GM21723 (cell line): ENCODE results near the gene SP140.
"Not testable (repeated sequence)": the region's sequence is repeated elsewhere in the genome, so short reads cannot be mapped to it uniquely, and the experiment has no call there.

ENCODE experiments used
- ATAC-seq: cut with Tn5 transposase; IDR thresholded peaks from one replicate; pipeline ENCODE4 v1.9.1; 2021; ENCODE audit warnings: mild to moderate bottlenecking, moderate library complexity; ENCODE audit not compliant: unreplicated experiment

SP140 gene

DNA sequence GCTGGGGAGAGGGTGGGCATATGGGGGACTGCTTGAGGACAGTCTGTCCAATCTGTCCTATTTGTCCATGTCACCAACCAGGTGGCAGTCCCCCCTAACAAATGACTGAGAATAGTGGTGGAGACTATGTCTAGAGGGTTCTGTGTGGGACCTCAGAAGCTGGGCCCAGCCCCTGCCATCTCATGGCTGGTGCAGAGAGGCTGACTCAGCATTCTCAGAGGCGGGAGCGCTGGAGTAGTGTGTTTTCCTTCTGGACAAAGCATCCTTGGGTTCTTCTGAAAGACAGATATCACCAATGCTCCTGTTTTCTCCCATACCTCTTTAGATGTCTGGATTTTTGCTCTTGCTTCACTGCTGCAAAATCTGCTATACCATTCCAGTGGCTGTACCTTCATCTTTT is 57.4 kb downstream of the SP140 start:
- no peak for ATAC-seq

- ATAC-seq: no peak
Measured at GRCh38 chr2:230286048-230286447, 60.5 kb downstream of the SP140 start.

DNA sequence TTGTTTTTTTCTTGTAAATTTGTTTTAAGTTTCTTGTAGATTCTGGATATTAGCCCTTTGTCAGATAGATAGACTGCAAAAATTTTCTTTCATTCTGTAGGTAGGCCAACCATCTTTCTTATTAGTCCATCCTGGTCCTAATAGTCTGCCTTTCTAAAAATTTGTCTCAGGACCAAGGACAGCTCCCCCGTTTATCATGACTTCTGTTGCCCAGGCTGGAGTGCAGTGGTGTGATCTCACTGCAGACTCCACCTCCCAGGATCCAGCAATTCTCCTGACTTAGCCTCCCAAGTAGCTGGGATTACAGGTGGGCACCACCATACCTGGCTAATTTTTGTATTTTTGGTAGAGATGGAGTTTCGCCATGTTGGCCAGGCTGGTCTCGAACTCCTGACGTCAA is 63.8 kb downstream of the SP140 start:
- ATAC-seq: not testable (repeated sequence)

DNA sequence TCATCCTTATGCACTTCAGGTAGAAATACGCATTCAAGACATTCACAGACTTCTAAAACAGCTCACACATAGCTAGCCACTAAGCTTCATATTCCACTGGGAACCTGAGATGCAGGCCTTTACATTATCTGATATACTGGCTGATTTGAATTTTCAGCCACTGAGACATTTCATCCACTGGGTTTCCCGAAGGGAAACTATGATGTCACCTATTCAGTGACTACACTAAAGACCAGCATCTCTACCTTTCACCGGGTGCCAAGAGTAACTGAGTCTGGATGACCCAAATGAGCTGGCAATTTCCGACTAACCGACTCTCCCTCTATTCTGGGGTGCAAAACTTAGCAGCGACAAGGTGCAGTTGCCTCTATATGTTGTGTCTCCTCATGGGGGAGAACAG is 69.7 kb downstream of the SP140 start:
- ATAC-seq: no peak

GRCh38 chr2:230296917-230297316 is 71.4 kb downstream of the SP140 start:
- no peak for ATAC-seq

GRCh38 chr2:230299618-230300017 is 74.1 kb downstream of the SP140 start:
- no peak for ATAC-seq

GRCh38 chr2:230305416-230306275 is 80.1 kb downstream of the SP140 start:
- ATAC-seq: no peak

DNA sequence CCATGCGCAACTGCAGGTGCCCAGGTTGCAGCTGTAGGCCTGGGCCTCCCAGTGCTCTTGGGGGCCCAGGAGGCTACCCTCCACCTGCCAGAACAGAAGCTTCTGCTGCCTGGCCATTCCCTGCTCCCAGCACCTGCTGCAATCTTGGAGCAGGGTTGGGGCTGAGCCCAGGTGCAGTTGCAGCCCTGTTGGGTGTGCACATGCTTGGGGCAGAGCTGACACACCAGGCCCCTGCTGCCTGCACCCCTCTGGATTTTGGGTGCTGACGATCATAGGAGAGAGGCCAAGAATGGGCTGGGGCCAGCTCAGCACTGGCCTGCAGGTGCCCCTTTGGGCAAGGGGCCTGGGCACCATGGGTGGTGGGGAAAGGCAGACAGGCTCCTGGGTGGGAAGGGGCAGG is 80.9 kb downstream of the SP140 start:
- no peak for ATAC-seq

DNA sequence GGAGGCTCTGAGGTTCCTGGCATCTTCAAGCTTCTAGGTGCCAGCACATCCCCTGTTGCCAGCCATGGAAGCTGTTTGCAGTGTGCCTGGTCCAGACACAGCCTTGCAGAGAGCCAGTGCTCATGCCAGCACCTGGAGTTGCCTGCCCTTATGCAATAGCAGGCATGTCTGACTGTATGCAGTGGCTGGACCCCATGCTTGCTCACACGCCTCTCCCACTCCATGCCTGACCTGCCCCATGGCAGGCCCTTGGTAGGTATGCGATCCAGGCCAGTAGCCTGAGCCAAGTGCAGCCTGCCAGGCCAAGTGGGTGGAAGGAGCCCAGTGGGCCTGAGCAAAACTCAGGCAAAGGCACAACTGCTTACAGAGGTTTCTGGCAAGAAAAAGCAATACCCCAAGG is 81.9 kb downstream of the SP140 start:
- ATAC-seq: no peak

DNA sequence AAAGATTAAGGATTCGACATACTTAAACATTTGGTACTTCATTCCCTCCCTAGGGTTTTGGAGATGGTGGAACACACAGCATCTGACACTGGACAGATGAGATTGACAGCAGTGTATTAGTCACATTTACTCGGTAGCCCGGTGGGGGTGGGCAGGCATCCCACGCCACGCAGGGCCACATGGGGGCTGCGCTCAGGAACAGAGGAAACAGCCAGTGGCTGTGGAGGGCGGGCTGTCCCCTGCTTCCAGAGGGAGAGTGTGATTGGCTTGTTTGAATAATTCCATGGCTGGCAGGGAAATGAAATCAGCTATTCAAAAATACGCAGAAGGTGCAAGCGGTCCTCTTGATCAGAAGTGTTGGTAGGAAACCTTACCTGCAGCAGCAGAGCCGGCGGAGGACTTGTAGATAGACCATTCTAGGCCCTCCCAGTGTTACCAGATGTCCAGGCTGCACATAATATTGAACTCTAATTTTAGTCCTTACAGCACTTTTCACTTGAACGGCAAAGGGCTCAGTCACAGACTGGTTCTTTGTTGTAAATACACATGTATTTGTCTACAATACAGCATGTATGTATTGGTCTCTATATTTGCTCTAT is 83.0 kb downstream of the SP140 start:
- ATAC-seq: no peak

GRCh38 chr2:230310792-230311191 is 85.3 kb downstream of the SP140 start:
- not testable (repeated sequence) for ATAC-seq

DNA sequence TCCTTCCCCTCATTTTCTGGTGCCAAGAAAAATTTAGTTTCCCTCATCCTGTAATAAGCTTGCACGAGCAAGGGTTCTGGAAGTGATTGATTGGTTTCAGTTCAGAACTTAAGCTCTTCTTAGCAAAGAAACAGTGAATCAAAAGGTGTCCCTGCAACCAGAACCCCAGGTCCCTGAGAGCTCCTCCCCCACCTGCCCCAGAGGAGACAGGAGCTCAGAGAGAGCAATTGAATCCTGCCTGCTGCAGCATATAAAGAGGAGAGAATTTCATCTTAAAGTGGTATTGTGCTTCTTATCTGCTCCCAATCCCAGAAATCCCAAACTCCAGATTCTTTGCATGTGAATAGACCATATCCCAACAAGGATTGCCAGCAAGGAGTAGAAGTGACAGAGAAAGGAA is 86.1 kb downstream of the SP140 start:
- ATAC-seq: not testable (repeated sequence)

DNA sequence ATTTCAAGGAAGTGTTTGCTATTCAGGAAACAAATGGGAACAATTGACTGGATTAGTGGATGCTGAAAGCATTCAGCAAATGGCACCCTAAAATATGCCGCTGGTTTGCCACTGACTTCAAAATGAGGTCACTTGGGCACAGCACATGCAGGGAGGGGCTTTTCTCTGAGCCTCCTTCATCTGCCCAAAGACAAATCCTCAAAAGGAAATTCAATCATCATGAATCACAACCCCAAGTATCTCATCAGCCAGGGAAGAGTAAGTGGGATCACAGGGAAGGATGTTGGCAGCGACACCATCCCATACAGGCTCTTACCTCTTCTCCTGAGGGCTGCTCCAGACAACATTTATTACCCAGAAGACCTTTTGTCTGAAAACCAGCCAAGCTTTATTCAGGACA is 87.1 kb downstream of the SP140 start:
- no peak for ATAC-seq

DNA sequence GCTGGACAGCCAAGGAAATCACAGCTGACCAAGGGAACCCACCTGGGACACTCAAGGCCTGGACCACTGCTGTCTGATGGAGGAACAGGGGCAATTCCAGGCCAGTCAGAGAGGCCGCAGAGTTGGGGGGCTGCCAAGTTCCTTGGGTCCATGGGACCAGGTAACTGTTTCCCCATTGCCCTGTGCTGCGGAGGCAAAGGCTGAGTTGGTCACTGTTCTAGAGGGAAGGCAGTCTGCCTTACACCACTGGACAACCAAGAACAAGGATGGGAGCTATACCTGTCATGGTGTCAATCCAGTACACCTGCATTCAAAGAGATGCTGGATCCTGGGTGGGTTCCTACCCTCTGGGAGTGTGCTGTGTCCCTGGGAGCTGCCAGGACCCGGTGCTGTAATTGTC is 91.8 kb downstream of the SP140 start:
- ATAC-seq: no peak

GRCh38 chr2:230318190-230319121 is 92.9 kb downstream of the SP140 start:
- ATAC-seq: peak; percentile 59

GRCh38 chr2:230319211-230319862 is 93.8 kb downstream of the SP140 start:
- ATAC-seq: peak; percentile 74

- ATAC-seq: no peak
Measured at GRCh38 chr2:230321031-230321430, 95.5 kb downstream of the SP140 start.

GRCh38 chr2:230322561-230323384 is 97.2 kb downstream of the SP140 start:
- no peak for ATAC-seq

DNA sequence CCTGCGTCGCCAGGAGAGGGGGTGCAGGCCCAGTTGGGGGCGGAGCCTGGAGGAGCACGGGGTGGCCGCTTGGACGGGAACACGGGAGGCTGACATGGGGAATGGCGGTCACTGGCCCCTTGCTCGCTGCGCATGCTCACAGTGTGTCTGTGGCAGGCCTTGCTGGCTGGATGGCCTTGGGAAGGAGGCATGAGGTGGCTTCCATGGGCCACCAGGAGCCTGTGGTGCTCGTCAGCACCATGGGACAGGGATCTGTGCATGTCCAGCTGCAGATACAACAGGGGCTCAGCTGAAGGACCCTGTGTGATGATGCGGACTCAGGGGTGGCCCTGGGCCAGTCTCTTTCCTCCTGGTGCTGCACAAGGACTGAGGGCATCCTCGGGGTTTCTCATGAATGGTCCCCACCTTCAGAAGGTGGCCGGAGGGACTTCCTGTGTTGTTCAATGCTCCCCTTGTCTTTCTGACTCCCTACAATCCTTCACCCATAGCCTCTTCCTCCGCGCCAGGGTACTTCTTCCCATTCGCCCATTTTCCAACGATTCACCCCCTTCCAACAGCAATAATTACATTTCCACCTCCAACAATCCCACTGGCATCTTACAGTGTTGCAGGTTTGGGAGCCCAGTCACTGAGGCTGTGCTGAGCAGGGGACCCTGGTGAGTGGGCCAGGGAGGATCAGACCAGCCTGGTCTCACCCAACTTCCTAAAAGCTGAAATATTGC is 98.0 kb downstream of the SP140 start:
- no peak for ATAC-seq
